ENCODE results near the gene FRMD4A.

The FRMD4A gene

DNA sequence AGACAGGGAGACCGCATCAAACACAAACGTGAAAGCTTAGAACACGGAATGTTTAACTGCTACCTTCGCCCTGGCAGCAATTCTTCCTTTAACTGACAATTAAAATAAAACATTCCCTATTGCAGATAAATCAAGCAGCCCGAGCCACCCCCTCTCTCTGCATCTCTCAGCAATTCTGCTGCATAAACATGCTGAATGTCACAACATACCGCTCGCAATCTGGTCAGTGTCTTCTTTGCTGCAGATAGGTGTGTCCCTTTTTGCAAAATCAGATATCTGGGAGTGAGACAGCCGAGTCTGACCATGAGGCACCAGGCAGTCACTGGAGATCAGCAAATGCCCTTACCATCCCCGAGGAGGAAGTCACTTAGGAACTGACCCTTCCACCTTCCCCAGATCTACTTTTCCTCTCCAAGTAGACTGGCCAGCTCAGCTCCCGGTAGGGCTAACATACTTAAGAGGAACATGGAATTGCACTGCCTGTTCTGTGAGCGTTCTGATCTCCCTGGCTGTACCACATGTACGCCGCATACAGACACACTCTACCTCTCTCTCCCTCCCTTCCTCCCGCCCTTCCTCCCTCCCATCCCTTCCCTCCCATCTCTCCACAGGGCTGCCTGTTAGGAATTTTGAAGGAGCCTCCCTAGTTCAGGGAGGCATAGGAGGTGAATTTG is at the start of gene FRMD4A:
FRMD4A (minus strand) TSS at position 537 of the 674 bp plus-strand sequence.
- no peak for DNase-seq

DNA sequence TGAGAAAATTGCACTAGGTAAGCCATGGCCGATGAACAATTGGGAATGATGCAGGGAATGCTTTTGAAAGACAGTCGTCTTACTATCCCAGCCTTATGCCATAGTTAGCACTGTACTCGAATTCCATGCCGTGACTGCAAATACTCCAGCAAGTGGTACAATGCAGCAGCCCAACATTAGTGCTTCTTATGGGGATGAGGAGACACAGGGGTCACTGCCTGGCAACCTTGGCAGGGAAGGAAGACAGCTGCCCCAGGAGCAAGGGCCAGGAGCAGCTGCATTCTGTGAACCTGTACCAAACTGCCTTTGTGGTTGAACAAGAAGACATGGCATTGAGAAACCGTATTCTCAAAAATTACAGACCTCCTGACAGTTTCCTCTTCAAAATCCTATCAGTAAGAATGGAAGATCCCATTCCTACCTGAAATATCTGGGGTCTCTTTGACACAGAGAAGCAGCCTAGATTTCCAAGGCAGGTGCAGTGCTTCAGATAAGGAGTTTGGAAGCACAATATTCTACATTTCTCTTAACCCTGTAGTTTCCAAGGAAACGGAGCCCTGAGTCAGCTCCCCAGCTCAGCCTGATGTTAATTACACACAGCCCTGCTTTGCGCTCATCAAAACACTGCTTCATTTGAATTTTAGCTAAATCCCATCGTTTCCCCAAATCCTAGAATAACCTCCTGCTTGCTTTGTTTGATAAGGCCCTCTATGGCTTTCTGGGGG is 49.0 kb upstream of the FRMD4A start:
- DNase-seq = no peak

DNA sequence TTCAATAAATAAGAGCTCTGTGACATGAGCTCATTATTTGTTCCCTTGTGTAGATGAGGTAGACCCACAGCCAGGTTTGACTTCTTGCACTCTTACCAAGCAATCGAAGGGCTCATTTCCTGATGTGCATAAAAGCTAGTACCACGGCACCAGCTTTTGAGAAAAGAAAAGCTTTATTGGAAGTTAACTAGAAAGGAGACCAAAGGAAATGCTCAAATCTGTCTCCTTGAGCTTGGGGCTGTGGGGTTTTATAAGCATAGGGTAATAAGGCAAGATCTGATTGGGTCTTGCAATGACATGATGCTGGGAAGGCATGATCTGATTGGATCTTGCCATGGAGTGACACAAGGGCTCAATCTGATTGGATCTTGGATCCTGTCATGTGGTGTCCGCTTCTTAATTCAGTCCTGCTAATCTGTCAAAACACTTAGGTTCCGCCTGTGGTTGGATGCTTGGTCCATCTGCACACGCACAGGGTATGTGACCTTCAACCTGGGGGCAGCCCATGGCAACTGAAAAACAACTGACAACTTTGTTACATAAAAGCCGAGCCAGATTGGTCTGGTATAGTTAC is 47.8 kb upstream of the FRMD4A start:
- DNase-seq = no peak

DNA sequence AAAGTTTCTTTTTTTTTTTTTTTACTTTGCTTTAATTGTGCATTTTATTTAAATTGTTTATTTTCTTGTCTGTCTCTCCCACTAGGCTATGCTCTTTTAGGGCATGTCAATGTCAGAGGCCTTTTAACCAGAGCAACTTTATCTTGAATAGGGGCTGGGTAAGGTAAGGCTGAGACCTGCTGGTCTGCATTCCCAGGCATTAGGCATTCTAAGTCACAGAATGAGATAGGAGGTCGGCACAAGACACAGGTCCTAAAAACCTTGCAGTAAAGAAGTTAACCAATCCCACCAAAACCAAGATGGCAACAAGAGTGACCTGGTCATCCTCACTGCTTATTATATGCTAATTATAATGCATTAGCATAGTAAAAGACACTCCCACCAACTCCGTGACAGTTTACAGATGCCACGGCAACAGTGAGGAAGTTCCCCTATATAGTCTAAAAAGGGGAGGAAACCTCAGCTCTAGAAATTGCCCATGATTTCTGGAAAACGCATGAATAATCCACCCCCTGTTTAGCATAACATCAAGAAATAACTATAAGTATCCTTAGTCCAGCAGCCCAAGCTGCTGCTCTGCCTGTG is 47.0 kb upstream of the FRMD4A start:
- no peak for DNase-seq

DNA sequence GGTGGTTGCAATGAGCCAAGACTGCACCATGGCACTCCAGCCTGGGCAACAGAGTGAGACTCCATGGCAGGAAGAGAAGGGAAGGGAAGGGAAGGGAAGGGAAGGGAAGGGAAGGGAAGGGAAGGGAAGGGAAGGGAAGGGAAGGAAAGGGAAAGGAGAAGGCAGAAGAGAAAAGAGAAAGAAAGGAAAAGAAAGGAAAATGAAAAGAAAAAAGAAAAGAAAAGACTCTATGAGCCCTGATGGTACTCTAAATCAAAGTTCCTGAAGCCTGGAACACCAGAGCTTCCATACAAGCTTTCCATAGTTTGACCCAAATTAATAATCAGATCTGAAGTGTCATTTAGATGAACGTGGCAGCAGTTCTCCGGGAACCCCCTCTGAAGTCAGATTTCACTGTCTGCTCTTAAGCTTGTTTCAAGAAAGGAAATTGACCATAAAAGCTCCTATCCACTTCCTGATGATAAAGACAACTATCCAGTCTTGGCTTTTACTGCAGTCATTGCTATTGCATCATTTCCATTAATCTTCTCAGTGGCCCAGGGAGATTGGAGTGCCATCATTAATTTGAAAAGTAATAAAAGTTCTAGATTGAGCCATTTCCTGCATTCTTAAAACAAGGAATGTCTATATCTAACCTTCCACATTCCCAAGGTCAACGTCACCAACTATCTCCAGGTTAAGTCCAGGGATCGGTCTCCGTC is 44.2 kb upstream of the FRMD4A start:
- no peak for DNase-seq

DNA sequence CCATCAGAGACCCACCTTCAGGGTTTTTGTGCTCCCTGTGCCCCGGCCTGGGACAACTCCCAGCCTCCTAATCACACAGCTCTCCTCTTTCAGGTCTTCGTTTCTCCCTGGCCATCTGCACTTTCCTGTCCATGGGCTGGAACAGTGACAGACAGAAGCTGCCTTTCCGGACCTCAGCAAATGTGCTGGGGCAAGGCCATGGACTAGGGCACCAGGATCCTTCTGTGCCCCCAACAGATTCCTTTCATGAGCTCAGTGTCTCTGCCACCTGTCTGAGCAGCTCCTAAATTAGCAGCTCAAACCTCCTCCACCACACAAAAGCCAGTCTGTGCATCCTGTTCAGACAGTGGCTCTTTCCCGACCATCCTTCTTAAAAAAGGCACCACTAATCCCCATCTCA is 41.9 kb upstream of the FRMD4A start:
- DNase-seq = no peak

DNA sequence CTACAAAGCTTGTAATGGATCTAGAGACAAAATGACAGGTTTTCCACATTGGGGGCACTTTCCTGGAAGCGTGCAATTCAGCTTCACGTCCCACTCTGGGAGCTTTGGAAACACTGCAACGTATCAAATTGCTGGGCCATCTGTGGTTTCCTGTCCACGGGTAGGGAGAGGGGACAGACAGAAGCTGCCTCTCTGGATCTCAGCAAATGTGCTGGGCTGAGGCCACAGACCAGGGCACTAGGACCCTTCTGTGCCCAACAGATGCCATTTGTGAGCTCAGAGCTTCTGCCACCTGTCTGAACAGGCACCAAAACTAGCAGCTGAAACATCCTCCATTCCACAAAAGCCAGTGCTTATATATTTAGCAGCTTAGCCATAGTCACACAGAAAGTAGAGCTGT is 40.9 kb upstream of the FRMD4A start:
- DNase-seq = no peak

DNA sequence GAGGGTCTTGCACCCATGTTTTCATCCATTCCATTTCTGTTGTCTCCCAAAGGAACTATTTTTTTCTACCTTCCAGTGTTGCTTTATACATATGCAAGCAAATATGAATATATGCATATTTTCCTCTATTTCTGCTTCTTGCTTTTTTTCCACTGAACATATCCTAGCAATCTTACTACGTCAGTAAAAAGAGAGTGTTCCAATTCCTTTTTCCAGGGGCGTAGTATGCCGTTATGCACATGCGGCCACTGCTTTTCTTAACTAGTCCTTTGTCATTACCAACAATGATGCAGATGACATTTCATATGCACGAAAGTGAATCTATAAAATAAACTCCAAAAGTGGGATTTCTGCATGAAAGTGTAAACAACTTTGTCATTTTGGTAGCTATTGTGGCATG is 40.2 kb upstream of the FRMD4A start:
- DNase-seq = no peak

DNA sequence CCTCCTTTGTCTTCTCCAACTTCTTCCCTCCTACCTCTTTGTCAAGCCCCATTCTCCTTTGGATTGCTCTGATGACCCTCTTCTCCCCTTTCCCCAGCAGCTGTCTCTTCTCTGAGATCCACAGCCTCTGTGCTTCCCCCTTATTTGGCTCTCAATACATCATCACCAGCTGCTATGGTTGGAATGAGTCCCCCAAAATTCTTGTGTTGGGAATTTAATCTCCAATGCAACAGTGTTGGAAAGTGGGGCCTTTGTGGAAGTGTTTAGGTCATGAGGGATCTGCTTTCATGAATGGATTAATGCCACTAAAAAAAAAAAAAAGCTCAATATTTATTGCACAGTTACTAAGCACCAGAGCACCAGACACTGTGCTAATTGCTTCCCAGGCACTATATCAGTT is 39.2 kb upstream of the FRMD4A start:
- no peak for DNase-seq

DNA sequence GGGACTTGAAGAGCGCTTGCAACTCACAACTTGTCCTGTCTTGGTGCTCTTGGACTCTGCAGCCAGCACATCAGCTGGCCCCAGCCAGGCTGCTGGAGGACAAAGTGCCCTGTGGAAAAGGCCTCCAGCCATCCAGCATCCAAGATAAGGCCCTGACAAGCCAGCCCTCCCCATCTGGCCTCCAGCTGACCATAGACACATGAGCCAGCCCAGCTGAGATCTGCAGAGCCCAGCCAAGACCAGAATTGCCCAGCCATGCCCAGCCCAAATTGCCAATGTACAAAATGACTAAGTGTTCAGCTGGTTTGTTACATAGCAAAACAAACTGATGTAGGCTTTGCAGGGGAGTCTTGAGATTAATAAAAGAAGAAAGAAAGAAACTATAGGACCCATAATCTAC is 36.0 kb upstream of the FRMD4A start:
- no peak for DNase-seq

DNA sequence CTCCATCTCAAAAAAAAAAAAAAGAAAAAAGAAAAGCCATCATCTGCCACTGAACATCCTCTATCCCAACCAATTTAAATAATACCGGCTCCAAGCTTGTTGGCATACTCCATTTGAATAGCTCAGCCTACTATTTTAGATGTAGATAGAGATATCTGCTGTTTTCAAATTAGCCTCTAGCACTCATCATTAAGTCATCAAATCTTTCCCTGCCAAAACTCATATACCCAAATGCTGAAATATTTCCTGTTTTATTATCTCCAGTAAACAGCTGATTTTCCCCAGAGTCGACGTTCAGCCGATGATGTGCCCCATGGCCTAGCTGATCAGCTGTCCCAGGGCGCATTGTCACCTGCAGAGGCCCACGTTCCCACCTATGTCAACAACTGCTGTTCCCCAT is 34.5 kb upstream of the FRMD4A start:
- DNase-seq = no peak

DNA sequence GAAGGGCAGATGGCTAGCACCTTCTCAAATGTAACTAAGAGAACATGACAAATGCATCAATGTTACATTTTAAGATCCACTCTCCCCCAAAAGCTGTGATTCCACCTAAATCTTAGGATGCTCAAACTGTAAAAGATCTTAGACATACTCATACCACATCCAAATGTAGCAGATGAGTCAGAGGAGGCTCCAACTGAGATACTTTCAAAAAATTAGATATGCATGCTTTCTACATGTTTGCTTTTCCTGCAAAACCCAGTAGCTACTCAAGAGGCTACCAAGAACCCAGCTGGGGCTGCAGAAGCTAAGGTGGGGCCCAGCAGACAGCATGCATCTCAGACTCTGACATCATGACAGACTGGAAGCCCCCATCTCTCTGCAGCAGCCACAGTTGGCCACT is 31.4 kb upstream of the FRMD4A start:
- no peak for DNase-seq

DNA sequence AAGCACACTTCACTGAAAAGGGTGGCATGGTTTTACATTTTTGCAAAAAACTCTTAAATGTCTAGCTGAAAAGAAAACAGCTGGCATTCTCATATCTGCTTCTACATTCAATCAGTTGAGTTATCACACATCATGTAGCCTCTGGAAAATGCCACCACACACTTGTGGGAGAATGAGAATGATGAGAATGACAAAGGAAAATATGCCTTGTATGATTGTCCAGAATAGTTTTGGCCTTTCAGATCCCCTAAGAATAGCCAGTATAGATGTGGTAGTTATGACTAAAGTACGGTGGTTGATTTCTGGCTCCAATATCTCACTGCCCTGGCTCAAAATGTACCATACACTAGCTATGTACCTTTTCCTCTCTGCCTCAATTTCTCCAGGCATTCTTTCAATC is 30.2 kb upstream of the FRMD4A start:
- DNase-seq = no peak

DNA sequence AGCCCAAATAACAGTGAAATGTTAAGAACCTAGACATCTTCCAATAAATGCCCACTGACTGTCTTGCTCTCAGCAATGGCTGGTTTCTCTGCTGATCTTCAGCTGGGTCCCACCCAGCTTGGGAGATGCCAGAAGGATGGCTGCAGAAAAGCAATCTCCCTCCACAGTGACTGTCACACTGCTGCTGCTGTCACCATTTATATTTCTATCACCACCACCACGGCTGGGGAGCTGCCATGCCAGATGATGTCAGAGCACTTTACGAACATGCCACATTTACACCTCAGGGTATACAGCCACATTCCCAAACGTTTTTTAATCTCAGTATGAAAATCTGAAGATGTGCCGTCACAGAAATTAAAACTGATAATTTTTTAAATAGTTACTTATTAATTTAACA is 29.8 kb upstream of the FRMD4A start:
- DNase-seq = no peak

DNA sequence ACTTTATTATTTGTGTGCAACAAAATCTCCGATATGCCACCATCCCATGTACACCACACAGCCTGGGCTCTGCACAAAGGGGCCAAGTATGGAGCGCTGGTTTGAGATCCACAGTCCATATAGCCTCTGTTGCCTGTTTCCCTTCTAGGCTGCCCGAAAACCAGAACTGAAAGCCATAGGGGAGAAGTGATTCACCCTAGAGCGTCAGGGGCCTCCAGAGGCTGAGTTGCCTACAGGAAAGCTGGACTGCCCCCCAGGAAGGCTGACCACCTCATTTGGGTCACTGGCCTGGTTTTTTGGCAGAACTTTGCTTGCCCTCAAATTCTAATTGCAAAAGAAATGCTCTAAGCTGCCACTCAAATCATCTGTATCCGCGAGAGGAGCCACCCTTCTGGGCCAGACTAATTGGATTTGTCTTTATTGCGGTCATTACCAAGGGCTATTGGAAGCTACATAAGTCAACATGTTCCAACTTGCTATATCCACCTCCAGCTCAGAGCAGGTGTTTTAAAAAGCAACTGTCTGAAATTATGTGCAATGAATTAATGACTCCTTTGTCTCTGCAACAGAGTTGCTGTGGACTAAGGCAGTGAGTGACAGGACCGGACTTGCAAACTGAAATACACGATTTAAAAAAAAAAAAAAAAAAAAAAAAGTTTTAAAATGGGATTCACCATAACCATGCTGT is 28.3 kb upstream of the FRMD4A start:
- no peak for DNase-seq

DNA sequence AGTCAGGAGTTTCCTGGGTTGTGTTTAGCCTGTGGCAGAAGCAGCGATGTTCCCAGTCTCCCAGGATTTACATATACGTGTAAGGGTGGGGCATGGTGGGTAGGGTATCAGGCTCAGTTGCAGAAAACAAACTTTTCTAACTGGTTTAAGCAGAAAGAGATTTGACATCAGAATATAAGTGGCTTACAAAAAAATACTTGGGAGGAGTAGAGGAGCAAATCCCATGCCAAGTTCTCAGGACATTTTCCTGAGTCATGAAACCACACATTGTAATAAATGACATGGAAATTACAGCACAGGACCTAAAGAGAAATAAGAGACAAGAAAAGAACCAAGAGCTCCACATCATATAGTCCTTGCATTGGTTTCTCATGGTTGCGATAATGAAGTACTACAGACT is 26.2 kb upstream of the FRMD4A start:
- DNase-seq = no peak

DNA sequence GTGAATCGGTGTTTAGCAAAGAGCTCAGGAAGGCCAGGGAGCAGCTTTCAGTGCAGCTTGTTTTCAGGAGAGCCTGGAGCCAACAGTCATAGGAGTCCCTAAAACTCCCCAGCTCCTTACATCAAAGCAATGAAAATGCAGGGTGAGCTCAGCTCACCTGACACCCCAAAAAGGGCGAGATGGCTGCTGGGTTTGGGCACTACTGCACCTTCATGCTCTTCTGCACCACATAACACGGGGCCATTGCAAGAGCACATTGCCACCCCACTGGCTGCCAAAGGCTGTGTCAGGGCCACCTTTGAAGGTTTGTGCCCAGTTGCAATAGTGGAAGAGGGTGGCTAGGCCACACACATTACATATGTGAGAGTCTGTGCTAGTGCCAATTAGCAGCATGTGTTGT is 25.0 kb upstream of the FRMD4A start:
- DNase-seq = no peak

DNA sequence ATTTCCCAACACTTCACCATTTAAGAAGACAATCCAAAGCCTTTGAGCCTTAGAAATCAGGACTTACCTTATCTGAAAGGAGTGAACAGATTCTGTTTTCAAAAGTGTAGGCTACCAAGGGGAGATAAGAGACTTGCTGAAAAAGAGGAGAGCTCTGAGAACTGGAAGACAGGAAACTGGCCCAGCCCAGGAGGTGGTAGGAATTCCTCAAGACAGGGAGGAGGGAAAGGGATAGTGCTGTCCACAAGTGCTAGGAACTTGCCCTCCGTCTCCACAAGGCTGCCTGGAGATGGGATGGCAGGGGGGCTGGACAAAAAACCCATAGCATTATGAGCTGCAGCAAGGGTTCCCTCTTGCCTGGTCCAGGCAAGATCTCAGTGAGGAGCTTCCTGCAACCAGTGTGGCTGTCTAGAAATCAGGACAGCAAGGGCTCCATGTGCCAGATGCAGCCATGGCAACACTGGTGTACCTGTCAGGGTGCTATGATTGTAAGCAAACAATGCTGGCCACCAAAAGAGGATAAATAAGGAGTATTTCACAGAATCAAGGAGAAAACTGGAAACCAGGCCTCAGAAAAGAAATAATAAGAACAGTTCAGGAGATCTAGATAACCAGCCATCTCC is 22.7 kb upstream of the FRMD4A start:
- DNase-seq = no peak

DNA sequence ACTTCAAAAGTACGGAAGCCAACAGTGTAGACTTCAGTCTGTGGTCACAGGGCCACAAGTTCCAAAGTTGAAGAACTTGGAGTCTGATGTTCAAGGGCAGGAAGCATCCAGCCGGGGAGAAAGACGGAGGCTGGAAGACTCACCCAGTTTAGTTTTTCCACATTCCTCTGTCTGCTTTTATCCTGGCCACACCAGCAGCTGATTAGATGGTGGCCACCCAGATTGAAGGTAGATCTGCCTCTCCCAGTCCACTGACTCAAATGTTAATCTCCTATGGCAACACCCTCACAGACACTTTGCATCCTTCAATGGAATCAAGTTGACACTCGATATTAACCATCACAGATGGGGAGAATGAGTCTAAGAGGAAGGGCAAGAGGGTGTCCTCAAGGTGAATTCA is 19.3 kb upstream of the FRMD4A start:
- DNase-seq = no peak

DNA sequence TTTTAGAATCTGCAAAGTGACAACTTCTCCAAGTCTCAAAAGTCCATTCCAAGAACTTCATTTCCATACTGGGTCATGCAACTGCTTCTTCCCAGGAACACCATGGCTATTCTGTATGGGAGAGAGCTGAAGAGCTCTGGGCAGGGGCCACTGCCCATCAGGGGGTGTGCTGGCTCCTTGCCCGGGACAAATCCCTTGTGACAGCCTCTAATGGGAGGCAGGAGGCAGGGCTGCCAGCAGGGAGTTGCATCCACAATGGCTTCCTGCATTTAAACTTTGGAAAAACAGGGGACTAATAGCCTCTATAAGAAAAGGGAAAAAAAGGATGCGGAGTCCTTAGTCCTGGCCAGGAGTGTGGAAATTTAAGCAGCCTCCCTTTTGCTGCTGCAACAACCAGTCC is 18.4 kb upstream of the FRMD4A start:
- no peak for DNase-seq

DNA sequence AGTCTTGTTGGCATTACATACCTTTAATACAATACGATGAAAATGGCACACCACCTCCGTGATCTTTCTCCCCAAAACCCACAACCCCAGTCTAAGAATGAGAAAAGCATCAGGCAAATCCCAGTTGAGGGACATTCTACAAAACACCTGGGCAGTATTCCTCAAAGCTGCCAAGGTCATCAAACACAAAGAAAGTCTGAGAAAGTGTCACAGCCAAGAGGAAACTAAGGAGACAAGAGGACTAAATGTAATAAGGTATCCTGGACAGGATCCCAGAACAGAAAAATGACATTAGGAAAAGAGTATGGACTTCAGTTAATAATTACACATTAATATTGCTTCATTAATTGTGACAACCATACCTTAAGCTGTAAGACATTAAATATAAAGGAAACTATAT is 14.5 kb upstream of the FRMD4A start:
- DNase-seq = no peak

DNA sequence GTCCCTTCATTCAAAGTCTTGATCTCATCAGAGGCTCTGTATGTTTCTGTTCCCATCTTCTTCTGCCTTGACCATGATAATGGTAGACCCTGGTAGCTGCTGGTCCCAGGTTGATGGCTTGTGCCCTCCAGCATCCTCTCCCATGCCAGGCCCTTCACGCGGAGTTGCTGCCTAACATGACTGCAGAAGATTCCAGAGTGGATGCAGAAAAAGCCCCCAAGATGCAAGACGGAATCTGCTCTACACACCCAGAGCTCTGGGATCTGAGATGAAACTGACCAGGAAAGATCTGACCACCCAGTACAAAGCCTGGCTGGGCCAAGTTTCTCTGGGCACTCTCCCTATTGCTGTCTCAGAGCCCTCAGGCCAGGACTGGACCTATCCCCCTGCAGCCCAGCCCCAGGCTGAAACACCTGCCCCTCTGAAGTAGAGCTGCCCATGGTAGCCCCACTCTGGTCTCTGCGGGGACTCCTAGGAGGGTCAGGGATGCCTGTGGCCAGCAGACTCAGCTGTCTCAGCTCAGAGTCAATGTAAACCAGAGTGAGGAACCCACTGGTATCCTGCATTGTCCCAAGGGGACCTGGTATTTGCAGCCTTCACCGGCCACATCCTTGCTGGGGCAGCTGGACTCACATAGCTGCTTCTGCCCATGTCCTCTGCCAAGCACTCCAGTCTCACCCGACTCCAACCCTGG is 9.5 kb upstream of the FRMD4A start:
- no peak for DNase-seq
